ENCODE data around the gene AUTS2. TPM values are rescaled to one million over a fixed set of nuclear protein-coding genes. Genes with fewer than 3 reads are reported as not detected.

The AUTS2 gene
- total and polyA plus RNA-seq, 2 donors (not counting 1 experiment from before 2014, with no cell fraction given): 0.60 to 9.1 TPM

DNA sequence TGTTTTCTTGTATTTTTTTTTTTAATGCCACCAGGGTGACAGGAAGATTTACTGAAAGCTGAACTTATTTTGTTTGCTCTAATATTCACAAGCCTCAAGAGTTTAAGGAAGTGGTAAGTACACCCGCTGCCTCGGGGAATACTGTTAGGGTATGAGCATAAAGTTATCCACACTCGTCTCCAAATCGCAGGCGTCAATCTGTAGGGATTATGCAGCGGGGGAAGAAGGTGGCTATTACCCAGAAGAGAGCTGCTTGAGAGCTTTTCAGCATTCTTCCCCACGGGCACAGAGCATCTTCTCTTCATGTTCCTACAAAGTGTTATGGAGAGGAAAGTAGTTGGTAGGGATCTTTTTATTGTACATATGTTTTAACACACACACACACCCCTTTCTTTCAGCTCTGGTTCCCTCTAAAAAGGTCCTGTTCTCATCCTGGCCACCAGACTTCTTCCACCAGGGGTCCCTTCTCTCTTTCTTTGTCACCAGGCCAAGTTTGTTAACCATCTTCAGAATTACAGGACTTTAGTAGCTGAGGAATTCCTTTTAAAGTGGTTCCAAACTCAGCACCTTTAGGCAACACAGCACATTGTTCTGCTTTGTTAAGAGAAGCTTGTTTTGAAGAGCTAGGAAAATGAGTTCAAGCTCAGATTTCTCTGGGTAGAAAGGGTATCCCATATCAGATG is 1122.1 kb downstream of the AUTS2 start:
- H3K79me2 ChIP-seq (ENCODE audit: control insufficient read depth, insufficient read depth, low read length): no peaks in the 10 kb centered on the region

DNA sequence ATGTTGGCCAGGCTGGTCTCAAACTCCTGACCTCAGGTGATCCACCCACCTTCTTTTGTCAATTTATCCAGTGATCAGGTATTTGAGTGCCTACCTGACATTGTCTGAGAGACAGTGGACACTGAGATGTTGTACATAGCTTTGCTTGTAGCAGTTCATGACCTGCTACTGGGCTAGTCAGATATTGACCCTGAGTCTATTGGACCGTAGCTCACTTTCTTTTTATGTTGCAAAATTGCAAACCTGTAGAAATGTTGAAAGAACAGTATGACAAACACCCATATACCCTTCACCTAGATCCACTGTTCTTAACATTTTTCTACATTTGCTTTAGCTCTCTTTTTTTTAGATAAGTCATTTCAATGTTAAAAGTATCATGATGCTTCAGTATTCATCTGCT is 1123.2 kb downstream of the AUTS2 start:
- no peaks in the 10 kb centered on the region for H3K4me1 ChIP-seq (ENCODE audit: control insufficient read depth, extremely low read depth, insufficient read depth, low read length)
- no peak overlapping the region for H3K4me2 ChIP-seq (ENCODE audit: extremely low read depth, insufficient read depth, low read length)
- H2AFZ ChIP-seq (ENCODE audit: low read length): no peak overlapping the region
- no peaks in the 10 kb centered on the region for H3K36me3 ChIP-seq (ENCODE audit: control insufficient read depth, insufficient read depth, low read length)
- no peak for TF ChIP-seq EZH2 (IDR thresholded peaks at IDR 0.05; ENCODE audit: low read length, missing control alignments)
- TF ChIP-seq, protein P1, sequence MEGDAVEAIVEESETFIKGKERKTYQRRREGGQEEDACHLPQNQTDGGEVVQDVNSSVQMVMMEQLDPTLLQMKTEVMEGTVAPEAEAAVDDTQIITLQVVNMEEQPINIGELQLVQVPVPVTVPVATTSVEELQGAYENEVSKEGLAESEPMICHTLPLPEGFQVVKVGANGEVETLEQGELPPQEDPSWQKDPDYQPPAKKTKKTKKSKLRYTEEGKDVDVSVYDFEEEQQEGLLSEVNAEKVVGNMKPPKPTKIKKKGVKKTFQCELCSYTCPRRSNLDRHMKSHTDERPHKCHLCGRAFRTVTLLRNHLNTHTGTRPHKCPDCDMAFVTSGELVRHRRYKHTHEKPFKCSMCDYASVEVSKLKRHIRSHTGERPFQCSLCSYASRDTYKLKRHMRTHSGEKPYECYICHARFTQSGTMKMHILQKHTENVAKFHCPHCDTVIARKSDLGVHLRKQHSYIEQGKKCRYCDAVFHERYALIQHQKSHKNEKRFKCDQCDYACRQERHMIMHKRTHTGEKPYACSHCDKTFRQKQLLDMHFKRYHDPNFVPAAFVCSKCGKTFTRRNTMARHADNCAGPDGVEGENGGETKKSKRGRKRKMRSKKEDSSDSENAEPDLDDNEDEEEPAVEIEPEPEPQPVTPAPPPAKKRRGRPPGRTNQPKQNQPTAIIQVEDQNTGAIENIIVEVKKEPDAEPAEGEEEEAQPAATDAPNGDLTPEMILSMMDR (conservative IDR thresholded peaks at IDR 0.05 in 1 of 2, IDR thresholded peaks at IDR 0.05 in 1 of 2; ENCODE audit: low read depth in 1 of 2, low read length in 2 of 2): no peak
- DNase-seq (ENCODE audit: low read depth in 2 of 2): no peak
- no peak overlapping the region for H3K4me3 ChIP-seq (replicated peaks in 1 of 4; ENCODE audit: control extremely low read depth in 1 of 4, insufficient read depth in 1 of 4, low read depth in 3 of 4, low read length in 4 of 4)
- no peaks in the 10 kb centered on the region for H3K9me3 ChIP-seq (ENCODE audit: control insufficient read depth, insufficient read depth, low read depth, low read length)
- no peak overlapping the region for H3K9ac ChIP-seq (ENCODE audit: insufficient read depth, low read length)
- H3K27me3 ChIP-seq (ENCODE audit: control insufficient read depth, insufficient read depth, low read length): no peaks in the 10 kb centered on the region
- H3K79me2 ChIP-seq (ENCODE audit: control insufficient read depth, insufficient read depth, low read length): no peaks in the 10 kb centered on the region
- no peak overlapping the region for H3K27ac ChIP-seq (ENCODE audit: insufficient read depth, low read length)
- H4K20me1 ChIP-seq (ENCODE audit: control insufficient read depth, extremely low read depth, insufficient read depth, low read length): no peaks in the 10 kb centered on the region

More for the DNA sequence above, 1122.1 kb downstream of the AUTS2 start:
- Histone ChIP-seq H3K4me3 (replicated peaks in 1 of 4; ENCODE audit: control extremely low read depth in 1 of 4, insufficient read depth in 1 of 4, low read depth in 3 of 4, low read length in 4 of 4) (no peak overlapping the region), H4K20me1 (ENCODE audit: control insufficient read depth, extremely low read depth, insufficient read depth, low read length) (no peaks in the 10 kb centered on the region), H2AFZ (ENCODE audit: low read length) (no peak overlapping the region), H3K9ac (ENCODE audit: insufficient read depth, low read length) (no peak overlapping the region), H3K27me3 (ENCODE audit: control insufficient read depth, insufficient read depth, low read length) (no peaks in the 10 kb centered on the region), H3K27ac (ENCODE audit: insufficient read depth, low read length) (no peak overlapping the region), H3K4me1 (ENCODE audit: control insufficient read depth, extremely low read depth, insufficient read depth, low read length) (no peaks in the 10 kb centered on the region), H3K9me3 (ENCODE audit: control insufficient read depth, insufficient read depth, low read depth, low read length) (no peaks in the 10 kb centered on the region), H3K4me2 (ENCODE audit: extremely low read depth, insufficient read depth, low read length) (no peak overlapping the region), H3K36me3 (ENCODE audit: control insufficient read depth, insufficient read depth, low read length) (no peaks in the 10 kb centered on the region)
- TF ChIP-seq, protein P1 (conservative IDR thresholded peaks at IDR 0.05 in 1 of 2, IDR thresholded peaks at IDR 0.05 in 1 of 2; ENCODE audit: low read depth in 1 of 2, low read length in 2 of 2): no peak
- no peak for TF ChIP-seq EZH2 (IDR thresholded peaks at IDR 0.05; ENCODE audit: low read length, missing control alignments)
- no peak for DNase-seq (ENCODE audit: low read depth in 2 of 2)

DNA sequence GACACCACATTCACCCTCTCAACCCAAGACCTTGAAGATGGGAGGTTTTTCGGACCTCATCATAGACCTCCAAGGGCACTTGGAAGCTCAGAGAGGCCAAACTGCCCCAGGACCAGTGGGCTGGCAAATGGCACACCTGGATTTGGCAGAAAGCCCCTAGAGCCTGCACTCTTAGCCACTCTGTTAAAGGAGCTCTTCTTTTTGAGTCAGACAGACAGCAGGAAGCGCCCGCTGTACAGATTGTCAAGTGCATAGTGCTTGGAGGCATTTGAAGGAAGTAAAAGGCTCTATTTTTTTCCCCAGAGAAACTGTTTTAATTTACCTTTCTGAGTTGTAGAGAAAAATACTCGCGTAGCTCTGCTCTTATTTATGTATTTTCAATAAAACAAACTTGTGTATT is 1125.1 kb downstream of the AUTS2 start:
- Histone ChIP-seq H3K4me2 (ENCODE audit: extremely low read depth, insufficient read depth, low read length) (no peak overlapping the region), H3K9ac (ENCODE audit: insufficient read depth, low read length) (no peak overlapping the region), H2AFZ (ENCODE audit: low read length) (no peak overlapping the region), H4K20me1 (ENCODE audit: control insufficient read depth, extremely low read depth, insufficient read depth, low read length) (no peaks in the 10 kb centered on the region), H3K27ac (ENCODE audit: insufficient read depth, low read length) (no peak overlapping the region), H3K4me3 (replicated peaks in 1 of 4; ENCODE audit: control extremely low read depth in 1 of 4, insufficient read depth in 1 of 4, low read depth in 3 of 4, low read length in 4 of 4) (no peak overlapping the region), H3K4me1 (ENCODE audit: control insufficient read depth, extremely low read depth, insufficient read depth, low read length) (no peaks in the 10 kb centered on the region), H3K27me3 (ENCODE audit: control insufficient read depth, insufficient read depth, low read length) (no peaks in the 10 kb centered on the region), H3K36me3 (ENCODE audit: control insufficient read depth, insufficient read depth, low read length) (no peaks in the 10 kb centered on the region), H3K9me3 (ENCODE audit: control insufficient read depth, insufficient read depth, low read depth, low read length) (no peaks in the 10 kb centered on the region), H3K79me2 (ENCODE audit: control insufficient read depth, insufficient read depth, low read length) (no peaks in the 10 kb centered on the region)
- no peak for DNase-seq (ENCODE audit: low read depth in 2 of 2)
- no peak for TF ChIP-seq EZH2 (IDR thresholded peaks at IDR 0.05; ENCODE audit: low read length, missing control alignments)
- TF ChIP-seq, protein P1 (conservative IDR thresholded peaks at IDR 0.05 in 1 of 2, IDR thresholded peaks at IDR 0.05 in 1 of 2; ENCODE audit: low read depth in 1 of 2, low read length in 2 of 2): no peak
